Stimulated activated CD8-positive, alpha-beta memory T cell treated with anti-CD3 and anti-CD28 coated beads, Interleukin-4, amount 100 ng/mL, for 48 hours (primary cell): ENCODE results near the gene TUT1.
"Not testable (repeated sequence)": the region's sequence is repeated elsewhere in the genome, so short reads cannot be mapped to it uniquely, and the experiment has no call there.

Experiments
- DNase-seq: peaks from one replicate; pipeline ENCODE4 v3.0.0-alpha.2; 2020

TUT1 gene

DNA sequence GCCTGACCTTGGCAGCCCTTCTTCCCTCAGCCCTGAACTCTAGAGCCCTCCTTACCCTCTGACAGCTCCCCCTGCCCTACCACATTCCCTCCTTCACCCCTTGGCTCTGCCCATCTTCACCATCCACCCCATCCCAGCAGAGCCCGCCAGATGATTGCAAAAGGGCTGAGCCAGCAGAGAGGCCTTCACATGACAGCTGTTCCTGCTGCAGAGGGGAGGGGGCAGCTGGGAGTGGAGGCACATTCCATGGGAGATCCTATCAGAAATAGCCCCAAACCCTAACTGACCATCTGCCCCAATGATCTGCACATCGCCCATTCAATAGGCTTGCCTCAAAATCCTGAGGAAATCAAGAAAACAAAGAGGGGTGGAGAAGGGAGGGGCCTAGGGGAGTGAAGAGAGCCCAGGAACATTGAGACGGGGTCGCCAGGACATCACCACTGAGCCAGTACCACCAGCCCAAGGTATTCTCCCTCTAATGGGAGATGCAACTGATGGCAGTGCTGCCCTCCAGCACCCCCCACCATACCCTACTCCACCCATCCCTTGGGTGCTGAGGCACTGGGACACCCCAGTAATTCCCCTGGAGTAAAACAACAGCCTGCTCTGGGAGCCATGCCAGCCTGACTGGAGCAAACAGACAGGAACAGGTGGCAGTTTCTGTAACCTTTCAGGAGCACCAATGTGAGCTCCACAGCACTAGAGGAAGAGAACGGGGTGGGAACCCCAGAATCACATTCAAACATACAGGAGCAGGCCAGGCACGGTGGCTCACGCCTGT is 36.7 kb downstream of the TUT1 start:
- DNase-seq: no peak

DNA sequence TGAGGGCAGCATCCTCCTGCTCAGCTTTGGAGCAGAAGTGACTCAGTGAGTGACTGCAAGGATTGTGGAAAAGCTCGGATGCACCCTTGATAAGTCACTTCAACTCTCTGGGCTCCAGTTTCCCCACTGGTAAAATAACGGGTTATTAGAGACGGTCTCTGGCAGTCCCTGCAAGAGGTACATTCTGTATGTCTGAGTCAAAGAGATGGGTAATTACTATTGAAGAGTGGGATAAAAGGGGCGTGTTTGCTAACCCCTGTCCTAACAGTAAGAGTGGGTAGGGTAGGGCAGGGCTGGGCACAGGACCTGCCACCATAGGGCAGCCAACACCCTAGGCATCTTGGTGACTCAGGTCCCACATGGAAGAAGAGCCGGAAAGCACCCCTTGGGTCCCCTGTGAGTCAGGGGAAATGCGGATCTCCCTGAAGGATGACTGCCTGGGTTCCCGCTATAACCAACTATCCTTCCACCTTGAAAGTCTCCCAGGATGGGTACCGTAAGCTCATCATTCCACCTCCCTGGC is 37.4 kb downstream of the TUT1 start:
- DNase-seq: no peak

DNA sequence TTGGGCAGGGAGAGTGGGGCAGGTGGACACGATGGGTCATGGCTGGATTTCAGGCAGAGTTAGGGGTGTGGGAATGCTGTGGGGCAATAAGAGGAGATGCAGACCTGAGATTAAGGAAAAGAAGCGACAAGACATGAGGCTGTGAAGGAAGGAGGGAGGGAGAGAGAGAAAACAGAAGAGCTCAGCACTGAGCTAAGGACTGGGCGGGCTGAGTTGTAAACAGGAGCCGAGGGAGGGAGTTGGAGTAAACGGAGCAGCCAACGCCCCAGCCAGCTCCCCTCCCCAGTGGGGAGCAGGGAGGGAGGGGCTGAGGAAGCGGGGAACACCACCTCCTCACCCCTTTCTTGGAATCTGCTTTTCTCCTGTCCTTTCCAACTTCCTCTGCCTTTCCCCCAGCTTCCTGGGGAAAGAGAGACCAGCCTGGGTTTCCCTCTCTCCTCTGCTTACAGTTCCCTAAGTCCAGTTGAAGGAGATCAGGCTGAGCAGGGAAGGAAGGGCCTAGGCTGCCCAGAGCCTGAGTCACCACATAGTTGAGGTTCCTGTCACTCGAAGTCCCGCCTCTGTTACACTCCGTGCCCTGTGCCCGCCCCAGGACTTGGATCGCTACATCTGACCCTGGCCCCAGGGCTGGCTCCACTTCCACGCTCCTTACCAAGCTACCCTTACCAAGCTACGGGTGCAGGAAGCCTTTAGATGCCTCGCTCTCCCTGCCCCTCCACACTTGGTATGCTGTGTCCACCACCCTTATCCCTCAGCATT is 38.1 kb downstream of the TUT1 start:
- DNase-seq: peak; percentile 62

DNA sequence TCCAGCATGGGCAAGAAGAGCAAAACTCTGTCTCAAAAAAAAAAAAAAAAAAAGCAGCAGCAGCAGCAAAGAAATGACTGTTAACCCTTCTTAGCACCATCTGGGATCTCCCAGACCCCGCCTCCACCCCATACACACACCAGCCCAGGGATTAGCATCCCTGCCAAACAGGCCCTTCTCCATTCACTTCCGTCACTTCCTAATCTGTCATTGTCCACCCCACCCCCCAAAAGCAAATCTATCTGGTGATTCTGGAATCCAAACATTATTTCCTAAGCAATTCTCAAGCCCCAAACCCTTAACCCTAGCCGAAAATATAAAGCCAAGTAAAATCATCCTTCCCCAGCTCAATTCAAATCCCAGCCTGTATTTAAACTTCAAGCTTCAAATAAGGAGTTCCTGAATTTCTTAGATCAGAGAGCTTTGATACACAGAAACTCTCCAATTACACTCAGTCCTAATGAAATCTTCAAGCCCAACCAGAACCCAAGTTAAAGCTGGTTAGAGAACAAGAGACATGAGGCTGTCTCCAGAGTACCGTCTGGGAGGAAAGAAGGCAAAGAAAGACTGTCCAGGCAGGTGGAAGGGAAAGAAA is 38.7 kb downstream of the TUT1 start:
- DNase-seq: no peak

DNA sequence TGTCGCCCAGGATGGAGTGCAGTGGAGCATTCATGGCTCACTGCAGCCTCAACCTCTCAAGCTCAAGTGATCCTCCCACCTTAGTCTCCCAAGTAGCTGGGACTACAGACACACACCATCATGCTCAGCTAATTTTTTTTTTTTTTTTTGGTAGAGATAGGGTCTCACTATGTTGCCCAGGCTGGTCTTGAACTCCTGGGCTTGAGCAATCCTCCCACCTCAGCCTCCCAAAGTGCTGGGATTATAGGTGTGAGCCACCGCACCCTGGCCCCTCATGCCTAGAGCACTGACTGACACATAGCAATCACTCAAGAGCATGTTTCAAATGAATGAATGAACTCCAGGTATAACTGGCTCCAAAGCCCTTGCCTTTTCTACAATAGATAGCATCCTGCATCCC is 40.8 kb downstream of the TUT1 start:
- DNase-seq: not testable (repeated sequence)

DNA sequence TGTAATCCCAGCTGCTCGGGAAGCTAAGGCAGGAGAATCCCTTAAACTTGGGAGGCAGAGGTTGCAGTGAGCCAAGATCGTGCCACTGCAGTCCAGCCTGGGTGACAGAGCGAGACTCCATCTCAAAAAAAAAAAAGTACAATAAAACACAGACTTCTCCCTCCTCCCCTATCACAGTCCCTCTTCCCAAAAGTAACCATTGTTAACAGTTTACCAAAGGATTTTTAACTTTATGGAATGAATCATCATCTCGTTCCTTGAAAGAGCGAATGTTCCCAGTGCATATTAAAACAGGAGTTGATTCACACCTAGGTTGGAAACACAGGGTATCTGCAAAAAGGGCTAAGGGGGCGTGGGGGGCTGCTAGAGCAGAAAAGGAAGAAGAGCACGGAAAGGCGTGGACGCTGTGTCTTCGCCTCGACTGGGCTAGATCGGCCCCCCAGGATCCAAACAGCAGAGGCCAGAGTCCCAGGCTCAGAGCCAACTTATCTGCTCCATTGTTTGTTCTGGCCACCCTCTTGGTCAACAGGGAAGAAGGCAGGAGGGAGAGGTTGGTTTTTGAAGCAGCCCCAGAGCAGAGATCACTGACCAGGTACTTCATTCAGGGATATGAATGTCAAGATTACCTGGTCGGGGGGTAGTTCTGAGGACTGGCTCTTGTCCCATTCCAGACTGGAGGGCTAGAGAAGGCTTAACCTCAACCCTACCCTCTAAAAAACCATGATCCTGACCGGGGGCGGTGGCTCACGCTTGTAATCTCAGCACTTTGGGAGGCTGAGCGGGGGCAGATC is 42.6 kb downstream of the TUT1 start:
- DNase-seq: no peak

DNA sequence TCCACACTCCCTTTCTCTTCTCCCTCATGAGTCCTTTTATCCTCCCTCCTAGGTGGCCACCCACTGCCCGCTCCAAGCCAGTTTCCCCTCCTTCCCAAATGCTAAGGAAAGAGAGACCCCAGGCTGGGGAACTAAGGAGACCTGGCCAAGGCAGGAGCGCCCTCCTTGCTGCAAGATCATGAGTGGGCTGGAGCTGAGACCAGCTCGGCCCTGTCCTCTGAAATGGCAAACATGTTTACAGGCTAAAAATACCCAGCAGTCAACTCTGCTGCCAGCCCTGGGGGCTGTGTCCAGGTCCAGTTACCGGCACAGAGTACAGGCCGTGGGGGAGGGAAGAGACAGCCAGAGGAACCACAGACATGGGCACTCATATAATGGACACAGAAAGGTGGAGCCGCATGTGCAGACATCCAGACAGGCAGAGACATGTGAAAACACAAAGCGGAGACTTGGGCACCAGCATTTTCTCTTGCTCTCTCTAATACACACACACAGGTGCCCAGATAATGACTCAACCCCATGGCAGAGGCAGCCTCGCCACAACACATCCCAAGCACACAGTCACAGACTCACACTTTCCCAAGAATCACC is 43.5 kb downstream of the TUT1 start:
- no peak for DNase-seq

DNA sequence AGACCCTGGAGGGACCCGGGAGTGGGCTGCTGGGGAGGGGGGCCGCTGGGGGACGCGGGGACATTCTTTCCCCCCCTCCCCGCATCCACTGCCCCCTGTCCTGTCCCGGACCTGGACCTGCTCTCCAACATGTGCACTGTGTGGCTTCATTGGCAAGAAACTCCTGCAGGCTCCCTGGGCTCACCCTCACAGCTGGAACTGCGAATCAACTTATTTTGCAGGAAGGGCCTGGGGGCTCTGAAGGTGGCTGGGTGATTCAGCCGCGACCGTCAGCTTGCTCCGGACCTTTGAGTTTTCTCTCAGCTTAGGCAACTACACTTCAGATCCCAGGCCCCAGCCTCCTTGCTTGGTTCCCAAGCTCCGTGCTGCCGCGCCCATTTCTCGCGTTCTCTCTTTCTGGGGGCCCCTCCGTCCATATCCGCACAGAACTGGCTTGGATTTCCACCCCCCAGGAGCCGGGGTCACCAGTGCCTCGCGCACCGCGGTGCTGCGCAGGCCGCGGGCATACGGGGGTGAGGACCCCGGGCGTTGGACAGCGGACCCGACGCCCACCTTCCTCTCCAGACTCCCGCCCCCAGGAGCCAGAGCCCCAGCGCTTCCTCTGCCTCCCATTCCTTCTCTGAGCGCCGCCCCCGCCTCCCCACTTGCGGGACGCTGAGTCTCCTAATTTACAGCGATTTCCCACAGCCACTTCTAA is 44.2 kb downstream of the TUT1 start:
- DNase-seq: no peak

DNA sequence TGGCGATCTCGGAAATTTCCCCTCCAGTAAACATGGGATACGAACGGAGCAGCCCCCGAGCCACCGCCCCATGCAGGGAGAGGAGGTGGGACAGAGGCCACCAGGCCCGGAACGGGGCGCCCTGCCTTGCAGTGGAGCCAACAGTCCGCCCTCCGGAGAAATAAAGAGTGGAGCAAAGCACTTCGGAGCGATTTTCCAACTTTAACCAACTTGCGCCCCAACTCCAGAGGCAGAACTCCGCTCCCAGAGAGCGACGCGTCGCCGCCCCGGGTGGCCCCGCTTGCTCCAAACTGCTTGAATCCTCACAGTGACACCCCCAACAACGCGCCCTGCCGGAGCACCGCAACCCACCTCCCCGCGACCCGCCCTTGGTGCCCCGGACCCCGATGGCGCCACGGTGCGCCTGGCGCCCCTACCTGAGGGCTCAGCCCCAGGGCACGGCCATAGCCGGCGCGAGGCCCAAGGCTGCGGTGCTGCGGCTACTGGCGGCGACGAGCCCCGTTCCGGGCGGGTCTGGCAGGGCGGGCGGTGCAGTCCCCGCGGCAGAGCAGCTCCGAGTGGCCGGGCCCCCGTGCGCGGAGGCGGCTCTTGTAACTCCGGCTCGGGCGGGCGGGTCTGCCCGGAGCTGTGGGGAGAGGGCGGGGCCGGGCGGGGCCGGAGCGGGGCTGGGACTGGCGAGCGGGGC is 44.9 kb downstream of the TUT1 start, which contains the start of gene AHNAK:
Gene AHNAK (minus strand): TSS at position 563 of the 685 bp plus-strand sequence. CDS start 10,708 bp downstream, outside the sequence.
- DNase-seq: peak; percentile 78

DNA sequence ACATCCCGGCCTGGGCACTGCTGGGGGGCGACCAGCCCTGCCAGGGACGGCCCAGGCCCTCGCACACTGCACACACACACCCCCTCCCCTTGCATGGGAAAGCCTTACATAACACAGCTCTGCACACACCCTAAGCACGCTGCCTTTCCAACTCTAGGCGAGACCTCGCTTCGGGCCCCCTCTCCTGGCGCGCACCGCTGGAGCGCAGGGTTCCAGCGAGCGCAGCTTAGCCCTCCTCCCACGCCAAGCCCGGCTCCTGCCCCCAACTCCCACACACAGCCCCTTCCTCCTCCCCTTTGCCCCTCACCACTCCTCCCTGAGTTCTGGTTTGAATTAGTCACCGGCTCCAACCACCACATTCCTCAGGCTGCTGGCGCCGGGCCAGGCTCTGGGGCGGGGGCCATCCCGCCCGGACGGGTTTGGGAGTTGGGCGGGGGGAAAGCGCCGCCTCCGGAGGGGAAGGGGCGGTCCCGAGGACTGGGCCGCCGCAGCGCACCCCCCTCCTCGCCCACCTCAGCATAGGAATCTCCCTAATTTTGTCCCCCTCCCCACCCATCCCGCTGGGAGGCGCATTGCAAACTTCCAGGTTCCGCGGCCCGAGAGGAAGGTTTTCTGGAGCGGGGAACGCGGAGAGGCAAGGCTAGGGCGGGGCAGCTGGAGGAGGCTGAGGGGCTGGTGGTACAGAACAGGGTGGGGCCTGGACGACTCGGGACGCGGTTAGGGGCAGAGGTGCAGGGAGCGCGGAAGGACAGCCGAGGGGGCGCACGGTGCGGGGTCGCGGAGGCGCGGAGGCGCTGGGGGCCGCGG is 45.7 kb downstream of the TUT1 start:
- DNase-seq: peak; percentile 73

DNA sequence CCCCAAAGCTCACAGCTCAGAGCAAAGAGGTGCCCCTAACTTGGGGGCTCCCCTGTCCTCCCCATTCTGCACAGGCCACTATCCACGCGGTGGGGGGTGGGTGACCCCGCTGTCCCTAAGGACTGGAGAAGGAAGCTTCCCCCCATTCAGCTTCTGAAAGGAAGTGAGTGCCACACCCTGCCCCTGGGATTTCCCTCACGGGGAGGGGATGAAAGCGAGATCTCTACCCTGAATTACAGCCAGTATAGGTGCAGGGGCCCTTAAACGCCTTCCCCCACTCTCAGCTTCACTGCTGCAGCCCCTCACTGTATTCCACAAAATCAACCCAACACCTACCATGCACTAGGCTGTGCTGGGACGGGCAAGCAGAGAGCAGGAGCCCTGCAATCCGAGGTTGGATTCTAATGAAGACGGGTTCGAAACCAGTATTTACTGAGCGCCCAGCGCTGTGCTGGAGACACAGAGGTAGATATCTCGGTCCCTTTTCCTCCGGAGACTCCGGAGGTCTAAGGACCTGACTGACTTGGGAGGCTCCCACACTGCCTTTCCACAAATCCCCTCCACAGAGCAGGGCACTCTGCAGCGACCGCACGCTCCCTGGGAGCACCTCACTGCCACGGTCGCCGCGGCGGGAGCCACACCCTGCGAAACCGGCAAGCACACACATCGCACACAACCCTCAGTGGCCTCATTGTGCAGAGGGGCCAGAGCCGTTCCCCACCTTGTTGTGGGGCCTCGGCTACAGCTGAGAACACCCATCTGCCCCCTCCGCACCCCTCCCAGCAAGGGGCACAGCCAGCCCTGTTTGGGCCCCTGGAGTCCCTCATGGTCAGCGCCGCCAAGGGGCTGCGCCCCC is 46.5 kb downstream of the TUT1 start:
- peak; percentile 57 for DNase-seq

DNA sequence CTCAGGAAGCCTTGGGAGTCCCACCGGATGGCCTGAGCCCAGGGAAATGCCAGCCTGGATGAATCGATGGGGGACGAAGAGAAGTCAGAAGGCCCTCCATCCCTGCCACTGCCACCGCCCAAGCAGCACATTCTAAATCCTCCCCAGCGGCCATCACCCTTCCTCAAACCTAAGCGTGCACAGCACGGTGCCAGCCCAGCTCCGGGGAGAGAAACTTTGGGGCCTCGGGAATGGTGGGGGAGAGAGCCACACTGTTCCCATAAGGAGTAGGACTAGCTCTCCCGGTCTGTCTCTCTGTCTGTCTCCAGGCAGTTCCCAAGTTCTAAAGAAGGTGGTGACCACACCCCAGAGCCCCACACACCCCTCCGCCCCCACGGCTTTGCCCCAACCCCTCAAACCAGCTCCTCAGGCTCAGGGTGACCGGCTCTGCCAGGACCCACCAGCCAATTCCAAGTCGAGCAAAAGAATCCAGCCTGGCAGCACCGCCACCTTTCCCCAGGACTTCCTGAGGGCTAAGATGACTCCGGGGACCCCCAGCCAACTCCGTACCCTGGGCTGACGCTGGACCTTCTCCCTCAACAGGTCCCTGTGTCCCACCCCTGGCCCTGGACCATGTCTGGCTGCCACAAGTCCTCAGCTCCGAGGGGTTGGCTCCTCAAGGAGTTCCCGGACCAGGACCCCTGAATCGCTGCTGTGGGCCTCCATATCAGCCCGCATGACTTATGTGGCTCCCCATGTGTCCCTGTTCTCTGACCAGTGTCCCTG is 47.5 kb downstream of the TUT1 start:
- no peak for DNase-seq

DNA sequence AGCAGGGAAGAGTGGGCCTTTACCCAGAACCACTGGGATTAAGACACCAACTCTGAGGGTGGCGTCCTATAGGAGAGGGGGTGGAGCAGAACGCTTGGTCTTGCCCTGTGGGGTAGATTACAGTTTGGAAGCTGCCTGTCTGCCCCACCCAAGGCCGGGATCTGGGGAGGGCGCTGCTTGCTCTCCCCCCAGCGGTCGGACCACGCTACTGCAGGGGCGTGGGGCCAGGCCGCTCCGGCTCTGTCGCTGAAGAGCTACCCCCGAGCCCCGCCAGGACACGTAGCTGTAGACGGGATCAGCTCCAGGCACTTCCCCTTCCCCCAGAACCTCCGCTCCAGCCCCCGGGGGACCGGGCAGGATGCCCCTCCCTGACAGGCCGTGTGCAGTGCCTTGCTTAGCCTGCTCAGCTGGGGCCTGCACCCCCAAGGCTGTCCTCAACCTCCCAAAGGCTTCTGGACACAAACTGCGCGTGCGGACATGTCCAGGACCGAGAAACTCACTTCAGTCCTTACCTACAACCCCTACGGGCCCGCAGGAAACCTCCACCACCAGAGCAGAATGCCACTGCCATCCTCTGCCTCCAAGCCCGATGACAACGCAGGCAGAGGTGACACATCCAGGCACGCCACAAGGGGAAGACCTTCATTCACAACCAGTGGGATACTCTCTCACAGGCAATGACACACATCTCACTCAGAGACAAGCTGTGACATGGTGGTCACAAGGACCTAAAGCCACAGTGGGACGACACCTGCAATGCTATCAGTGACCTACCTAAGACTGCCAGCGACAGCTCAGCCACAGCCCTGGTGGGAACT is 48.4 kb downstream of the TUT1 start:
- peak; percentile 88 for DNase-seq

DNA sequence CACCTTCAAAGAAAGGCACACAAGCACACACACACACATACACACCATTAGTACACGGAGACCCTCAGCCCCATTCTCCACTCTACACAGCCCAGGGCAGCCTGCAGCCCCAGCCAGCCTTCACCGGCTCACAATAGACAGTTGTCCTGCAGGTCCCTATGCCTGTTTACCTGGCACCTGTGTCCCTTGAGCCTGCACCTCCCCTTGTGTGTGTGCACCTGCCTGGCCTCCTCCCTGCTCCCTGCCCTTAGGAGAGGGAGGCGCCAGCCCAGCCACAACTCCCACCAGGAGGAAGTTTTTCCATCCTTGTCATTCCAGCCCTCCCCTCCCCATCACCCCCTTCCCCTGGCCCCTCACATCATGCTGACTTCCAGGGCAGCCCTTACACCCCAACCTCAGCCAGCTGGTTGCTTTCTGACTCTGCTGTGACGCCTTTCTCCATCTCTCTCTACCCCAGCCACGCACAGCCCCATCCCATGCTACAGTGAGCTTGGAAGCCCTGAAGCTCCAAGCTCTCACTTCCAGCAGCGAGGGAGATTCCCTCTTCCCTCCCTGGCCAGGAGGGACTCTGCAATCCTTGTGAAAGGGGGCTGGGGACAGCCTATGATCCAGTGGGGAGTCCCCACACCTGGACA is 49.1 kb downstream of the TUT1 start:
- DNase-seq: no peak

DNA sequence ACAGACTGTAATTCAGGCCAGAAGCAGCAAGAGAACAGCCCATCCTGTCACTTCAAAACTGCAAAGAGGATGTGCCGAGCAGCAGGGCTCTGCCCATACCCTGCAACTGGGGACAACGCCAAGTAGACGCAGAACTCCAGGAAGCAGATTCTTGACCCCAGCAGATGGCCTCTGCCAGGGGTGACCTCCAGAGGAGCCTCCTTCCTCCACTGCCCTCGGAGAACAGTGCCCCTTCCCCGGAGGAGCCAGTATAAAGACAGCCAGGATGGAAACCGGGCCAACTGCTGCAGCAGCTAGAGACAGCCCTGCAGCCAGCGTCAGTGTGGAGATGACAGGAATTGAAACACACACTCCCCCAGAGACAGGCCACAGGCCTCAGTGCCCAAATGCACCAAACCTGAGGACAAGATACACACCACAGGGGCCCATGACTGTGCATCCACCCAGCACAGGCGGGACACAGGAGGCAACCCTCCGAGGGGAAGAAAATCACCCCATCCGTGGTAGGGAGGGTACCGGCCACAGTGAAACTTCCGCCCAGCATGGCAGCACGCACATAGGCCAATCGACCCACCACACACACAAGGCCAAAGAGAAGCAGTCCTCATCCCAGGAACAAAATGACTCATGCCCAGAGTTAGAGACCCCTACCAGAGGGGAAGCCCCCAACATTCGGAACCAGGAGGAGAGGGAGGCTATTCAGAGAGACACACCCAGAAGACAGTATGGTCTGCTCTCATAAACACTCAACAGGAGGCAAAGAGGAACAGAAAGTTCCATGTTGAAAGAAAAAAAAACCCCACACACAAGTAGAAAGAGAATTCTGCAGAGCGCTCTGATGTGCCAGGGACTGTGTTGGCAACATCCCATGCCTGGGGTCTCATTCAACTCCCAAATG is 50.3 kb downstream of the TUT1 start:
- peak; percentile 65 for DNase-seq
